PC-9 (cell line): ENCODE measurements around the gene JOSD1.
"Not testable (repeated sequence)": the region's sequence is repeated elsewhere in the genome, so short reads cannot be mapped to it uniquely, and the experiment has no call there.

Source experiments
- CTCF ChIP-seq: fragments of 200-600 bp; sonication (generic); conservative IDR thresholded peaks from 2 replicates; pipeline ENCODE4 v1.6.1; 2017; ENCODE audit warnings: mixed run types, antibody characterized with exemption, mild to moderate bottlenecking, moderate library complexity
- EZH2 ChIP-seq: fragments of 200-600 bp; sonication (generic); IDR thresholded peaks from 2 replicates; pipeline ENCODE4 v1.8.0; 2017; ENCODE audit warnings: antibody characterized with exemption, low read depth

- TF ChIP-seq CTCF, EZH2: not testable (repeated sequence)
Measured at GRCh38 chr22:38644245-38644644, 56.5 kb downstream of the JOSD1 start.
